ENCODE results near the gene TRNP1.
"Not testable (repeated sequence)": the region's sequence is repeated elsewhere in the genome, so short reads cannot be mapped to it uniquely, and the experiment has no call there.

The TRNP1 gene, protein sequence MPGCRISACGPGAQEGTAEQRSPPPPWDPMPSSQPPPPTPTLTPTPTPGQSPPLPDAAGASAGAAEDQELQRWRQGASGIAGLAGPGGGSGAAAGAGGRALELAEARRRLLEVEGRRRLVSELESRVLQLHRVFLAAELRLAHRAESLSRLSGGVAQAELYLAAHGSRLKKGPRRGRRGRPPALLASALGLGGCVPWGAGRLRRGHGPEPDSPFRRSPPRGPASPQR

DNA sequence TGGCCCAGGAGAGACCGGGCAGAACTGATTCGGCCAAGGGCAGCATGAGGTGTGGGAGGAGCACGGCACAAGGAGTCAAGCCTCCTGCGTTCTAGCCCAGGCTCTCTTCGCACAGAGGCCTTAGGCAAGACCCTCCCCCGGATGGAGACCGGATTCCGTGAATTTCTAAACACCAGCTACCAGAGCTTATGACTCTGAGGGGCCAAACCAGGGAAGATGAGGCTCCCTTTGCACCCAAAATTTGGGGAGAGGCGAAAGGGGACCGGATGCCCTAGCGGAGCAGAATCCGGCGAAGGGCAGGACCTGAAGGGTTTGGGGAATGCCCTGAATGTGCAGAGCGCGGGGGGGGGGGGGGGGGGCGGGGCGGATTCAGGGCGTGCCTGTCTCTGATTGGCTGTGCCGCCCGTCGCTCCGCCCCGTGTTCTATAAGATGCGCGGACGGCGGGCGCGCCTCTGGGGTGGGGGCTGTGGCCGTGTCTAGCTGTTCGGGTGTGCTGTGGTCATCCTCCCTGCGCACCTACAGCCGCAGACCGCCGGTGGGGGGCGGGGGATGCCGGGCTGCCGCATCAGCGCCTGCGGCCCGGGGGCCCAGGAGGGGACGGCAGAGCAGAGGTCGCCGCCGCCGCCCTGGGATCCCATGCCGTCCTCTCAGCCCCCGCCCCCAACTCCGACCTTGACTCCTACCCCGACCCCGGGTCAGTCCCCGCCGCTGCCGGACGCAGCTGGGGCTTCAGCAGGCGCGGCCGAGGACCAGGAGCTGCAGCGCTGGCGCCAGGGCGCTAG lies at the start of gene TRNP1:
Gene TRNP1, plus strand, starts transcription at position 456 of the 783 bp plus-strand sequence. Its CDS starts 95 bp downstream, at position 551.
- DNase-seq (ENCODE audit: low read depth): peak; percentile 56

DNA sequence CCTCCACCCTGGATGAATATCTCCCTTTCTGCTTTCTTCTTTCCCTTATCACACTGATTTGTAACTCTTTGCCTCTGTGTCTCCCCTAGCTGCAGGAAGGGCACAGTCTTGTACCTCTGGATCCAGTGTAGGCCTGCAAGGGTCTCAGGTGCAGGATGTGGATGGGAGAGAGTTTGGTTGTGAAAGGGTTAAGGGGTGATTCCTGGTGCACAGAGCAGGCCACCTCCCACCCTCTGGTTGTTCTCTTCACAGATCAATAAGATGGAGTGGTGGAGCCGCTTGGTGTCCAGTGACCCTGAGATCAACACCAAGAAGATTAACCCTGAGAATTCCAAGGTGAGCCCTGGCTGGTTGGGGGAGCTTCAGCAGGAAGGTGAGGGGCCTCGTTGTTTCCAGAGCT lies 48.4 kb upstream of the TRNP1 start:
- DNase-seq (ENCODE audit: low read depth): no peak

DNA sequence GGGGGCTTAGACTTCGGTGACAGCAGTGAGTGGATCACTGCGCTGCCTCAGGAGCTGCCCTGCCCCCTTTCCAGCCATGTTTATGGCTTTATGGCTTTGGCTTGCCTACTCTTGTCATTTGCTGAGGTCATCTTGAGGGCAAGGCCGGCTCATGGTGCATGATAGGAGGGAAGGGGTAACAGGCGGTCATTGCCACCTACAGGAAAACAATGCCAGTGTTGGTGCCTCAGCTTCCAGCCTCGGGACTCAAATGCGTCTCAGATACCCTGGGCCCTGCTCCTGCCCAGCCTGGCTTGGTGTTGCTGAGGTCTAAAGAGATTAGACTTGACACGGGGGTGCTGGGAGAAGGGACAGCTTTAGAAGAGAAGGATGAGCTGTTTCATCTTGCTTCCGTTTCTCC lies 47.8 kb upstream of the TRNP1 start:
- DNase-seq (ENCODE audit: low read depth): no peak

DNA sequence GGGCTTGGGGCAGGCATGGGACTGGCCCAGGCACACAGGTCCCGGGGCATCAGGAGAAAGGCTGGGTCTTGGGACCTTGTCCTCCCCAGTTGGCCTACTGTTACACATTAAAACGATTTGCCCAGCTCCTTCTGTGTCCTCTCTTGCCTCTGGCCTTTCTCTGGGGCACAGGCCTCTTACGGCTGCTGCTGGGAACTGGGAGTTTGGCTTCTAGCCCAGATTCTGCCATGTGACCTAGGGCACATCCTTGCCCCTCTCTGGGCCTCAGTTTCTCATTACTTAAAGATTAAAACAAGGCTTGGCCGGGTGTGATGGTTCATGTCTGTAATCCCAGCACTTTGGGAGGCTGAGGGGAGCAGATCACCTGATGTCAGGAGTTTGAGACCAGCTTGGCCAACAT lies 47.2 kb upstream of the TRNP1 start:
- no peak for DNase-seq (ENCODE audit: low read depth)

DNA sequence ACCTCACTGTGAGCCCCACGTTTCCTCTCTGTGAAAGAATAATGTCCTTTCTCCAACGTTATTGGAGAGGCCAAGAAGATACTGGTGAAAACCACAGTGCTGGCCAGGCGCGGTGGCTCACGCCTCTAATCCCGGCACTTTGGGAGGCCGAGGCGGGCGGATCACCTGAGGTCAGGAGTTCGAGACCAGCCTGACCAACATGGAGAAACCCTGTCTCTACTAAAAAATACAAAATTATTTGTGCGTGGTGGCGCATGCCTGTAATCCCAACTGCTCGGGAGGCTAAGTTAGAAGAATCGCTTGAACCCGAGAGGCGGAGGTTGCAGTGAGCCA lies 44.8 kb upstream of the TRNP1 start:
- not testable (repeated sequence) for DNase-seq (ENCODE audit: low read depth)

DNA sequence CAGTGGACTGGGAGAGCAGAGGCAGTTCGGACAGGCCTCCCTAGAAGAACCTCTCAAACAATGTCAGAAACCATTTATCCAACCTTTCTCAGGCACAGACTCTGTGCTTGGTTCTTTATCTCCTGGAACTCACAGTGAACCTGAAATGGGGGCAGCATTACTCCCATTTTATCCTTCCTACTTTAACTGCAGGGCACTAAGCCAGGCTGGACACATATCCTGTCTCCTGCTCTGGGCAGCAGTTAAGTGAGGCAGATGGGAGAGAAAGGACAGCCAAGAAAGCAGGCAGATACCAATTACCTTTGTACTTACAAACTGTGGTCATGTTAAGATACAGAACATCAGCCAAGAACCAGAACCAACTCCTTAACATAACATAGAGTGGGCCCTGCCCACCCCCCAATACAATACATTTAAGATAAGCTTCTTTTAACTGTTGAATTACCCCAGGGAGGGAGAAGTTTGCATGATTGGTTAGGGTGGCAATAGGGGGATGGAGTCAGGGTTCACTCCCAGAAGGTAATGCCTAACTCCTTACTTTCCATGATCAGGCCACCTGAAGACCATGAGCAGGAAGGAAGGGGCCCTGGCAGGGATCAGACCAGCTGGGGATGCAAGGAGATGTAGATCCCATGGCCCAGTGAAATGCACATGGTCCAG lies 44.1 kb upstream of the TRNP1 start:
- DNase-seq (ENCODE audit: low read depth): no peak

DNA sequence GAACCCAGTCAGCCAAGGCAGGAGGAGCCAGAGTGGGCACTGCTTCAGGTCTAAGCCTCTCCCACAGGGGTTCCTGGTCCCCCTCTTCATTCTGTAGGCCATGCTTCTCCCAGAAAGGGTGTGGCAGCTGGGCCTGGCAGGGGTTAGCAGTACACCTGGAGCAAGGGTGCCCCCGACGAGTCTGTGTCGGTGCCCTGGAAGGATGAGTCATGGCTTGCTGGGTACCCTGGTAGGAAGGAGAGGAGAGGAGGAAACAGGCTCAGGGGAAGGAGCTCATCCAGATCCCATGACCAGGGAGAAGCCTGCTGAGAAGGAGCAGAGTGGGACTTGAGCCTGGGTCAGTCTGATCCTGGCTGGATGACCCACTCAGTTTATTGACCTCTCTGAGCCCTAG lies 43.6 kb upstream of the TRNP1 start:
- no peak for DNase-seq (ENCODE audit: low read depth)

DNA sequence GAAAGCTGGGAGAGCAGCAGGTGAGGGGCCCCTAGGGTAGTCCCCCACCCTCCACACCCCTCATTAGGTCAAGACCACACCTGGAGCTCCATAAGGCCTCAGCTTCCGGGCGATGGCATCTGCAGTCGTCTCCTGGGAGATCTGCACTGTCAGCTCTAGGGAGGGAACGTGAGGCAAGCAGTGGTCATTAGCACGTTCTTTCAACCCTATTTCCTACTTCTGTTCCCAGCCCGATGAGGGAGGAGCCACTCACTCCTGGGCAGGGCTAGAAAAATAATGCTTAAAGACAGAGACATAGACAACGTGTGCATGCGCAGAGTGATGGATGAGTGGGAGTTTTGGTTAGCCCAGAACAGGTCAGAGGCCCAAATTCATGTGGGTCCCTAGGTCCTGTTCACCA lies 42.9 kb upstream of the TRNP1 start:
- DNase-seq (ENCODE audit: low read depth): no peak

DNA sequence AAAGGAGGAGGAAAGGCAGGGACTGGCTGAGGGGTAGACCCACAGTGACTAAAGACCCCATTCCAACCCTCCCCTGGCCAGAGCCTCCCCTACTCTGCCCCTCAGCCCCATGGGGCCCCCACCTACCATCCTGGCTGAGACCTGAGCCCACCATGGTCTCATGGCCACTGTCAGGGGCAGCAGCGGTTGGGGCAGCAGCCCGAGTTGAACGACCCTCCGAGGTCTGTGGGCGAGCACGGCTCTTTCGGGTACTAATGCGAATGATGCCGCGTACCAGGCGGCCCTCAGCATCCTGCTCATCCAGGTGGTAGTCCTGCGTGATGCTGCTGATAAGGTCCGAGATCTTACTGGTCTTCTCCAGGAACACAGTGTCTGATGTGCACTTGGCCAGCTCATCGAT lies 42.3 kb upstream of the TRNP1 start:
- DNase-seq (ENCODE audit: low read depth): no peak

DNA sequence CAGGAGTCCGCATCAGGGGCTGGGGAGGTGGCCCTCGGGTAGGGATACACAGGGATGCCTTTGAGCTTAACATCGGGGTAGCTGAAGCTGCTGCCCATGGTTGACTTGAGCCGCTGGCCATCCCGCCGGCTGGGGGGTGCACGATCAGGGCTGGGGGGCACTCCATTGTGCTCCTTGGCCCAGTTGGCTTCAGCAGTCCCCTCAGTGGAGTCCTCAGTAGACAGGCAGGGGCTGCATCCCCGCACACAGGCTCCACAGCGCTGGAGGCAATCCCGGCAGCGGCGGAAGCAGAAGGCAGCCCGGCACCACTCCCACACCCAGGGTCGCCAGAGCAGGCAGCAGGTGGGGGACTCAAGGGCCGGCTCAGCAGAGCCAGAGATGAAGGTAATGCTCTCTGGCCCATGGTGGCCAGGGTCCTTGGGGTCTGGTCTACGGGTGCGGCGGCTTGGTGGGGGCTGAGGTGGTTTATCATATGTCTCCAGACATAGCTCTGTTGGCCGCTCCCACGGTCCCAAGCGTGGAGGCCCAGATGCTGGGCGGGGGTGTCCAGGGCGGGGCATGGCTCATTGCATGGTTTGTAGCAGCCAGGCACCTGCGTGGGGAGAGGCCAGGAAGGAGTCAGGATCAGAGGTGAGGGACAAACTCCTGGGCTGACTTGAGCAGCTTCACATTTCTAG lies 41.5 kb upstream of the TRNP1 start:
- no peak for DNase-seq (ENCODE audit: low read depth)

DNA sequence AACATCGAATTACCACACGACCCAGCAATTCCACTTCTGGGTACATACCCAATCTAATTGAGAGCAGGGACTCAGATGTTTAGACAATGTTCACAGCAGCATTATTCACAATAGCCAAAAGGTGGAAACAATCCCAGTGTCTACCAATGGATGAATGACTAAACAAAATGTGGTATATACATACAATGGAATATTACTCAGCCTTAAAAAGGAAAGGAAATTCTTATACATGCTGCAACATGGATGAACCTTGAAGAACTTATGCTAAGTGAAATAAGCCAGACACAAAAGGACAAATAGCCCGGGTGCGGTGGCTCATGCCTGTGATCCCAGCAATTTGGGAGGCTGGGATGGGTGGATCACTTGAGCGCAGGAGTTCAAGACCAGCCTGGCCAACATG lies 40.1 kb upstream of the TRNP1 start:
- DNase-seq (ENCODE audit: low read depth): no peak

DNA sequence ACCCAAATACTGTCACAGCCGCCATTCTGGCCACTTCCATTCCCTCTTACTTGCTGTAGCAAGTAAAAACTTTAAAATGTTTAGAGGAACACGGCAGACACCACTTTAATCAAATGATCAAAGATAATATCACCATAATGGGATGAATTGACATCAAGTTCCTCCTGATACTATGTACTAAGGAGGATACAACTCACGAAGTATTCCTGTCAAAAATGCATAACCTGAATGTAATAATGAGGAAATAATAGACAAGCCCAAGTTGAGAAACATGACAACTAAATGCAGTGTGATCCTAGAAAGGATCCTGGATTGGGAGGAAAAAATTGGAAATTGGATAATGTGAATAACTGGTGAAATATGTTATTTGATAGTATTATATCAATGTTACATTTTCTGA lies 37.2 kb upstream of the TRNP1 start:
- DNase-seq (ENCODE audit: low read depth): no peak

DNA sequence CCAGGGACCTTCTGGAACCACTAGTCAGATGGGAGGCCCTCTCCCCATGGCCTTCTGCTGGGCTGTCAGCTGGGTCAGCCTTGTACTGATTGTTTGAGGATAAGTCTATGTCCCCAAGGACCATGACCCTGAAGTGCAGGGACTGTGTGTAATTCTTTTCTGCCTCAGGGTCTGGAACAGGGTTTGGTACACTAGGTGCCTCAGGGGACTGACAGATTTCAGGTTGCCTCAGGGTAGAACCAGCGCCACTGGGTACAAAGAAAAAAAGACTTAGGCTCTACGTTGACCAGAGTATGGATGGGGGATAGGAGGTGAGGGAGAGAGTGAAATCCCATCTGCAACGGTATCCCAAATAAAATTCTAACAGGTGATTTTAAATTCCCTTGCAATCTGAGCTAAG lies 36.2 kb upstream of the TRNP1 start:
- no peak for DNase-seq (ENCODE audit: low read depth)

DNA sequence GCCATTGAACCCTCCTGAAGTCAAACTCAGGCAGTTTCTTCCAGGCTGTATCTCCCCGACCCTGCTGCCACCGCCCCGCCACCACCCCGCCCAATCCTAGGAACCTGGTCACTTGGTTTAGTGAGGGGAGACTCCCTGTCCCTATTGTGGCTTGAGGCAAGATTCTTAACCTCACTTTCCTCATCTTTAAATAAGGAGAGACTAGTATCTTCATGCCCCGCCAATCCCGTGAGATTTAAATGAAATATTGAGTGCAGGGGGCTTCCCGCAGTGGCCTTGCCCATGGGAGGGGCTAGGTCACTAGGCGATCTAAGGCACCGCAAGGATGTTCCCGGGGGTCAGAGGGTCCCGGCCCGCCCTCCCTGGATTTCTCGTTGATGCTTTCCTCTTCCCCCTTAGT lies 34.2 kb upstream of the TRNP1 start:
- no peak for DNase-seq (ENCODE audit: low read depth)

DNA sequence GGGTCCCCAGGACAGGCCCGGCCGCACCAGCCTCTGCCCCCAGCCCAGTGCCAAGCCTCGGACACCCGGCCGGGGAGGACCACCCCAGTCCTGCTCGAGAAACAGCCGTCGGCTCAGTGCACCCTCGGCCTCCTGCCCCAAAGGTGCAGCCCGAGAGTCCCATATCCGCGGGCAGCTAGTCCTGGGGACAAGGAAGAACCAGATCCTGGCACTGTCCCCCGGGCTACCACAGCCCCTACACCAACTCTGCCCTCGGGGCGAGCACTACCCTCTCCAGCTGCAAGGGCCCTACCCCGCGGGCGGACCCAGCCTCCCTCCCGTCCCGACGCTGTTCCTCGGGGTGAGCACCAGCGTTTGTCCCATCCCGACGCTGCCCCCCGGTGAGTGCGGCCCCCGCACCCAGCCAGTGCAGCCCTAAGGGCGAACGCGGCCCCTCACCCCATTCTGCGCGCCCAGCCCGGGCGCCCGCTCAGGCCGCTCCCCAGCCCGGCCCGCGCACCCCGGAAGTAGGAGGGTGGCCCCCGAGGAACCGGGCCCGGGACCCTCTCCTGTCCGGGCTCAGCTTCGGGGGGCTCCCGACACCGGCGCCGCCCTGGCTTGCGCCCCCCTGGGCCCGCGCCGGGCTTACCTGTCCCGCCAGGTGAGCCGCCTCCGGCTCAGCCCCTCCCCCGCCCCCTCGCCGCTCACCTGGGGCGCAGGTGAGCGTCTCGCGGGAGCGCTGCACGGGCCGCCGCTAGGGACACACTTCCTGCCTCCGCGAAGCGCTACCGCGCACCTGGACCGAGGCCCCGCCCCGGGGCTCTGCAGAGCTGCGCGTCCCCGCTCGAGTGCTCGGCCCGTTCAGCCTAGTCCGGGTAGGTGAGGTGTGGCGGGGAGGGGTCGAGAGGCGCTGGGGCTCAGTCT lies 33.5 kb upstream of the TRNP1 start, which contains the start of gene KDF1:
Gene KDF1, minus strand, starts transcription at position 747 of the 903 bp plus-strand sequence. CDS start 8,088 bp downstream, outside the sequence.
- DNase-seq (ENCODE audit: low read depth): peak; percentile 13

DNA sequence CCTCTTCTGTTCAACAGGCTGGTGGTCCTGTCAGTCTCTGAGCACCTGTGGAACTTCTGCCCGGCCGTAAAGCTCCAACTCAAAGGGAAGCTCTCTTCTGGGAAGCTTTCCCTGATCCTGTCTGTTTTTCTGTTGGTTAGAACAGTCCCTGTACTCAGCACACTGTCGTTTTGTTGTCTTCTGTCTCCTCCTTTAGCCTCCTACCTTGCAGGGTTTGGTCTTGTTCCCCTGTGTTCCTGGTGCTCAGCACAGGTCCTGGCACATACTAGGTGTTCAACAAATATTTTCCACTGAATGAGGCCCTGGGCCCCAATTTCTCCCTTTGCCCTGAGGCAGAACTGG lies 32.9 kb upstream of the TRNP1 start:
- DNase-seq (ENCODE audit: low read depth): no peak

DNA sequence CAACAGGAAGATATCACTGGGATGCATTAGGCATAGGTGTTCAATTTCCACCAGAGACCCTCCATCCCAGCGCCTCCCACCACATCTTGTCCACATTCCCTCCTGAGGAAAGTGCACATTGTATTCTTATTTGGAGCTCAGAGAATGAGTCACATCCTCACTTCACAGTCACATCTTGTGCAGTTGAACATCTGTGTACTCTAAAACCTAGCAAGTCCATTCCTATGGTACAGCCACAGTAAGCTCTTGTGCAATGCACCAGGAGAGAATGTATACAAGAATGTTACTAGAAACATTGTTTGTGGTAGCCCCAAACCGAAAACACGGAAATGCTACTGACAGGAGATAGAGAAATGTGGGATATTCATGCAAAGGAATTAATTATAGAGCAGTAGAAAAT lies 31.7 kb upstream of the TRNP1 start:
- no peak for DNase-seq (ENCODE audit: low read depth)

DNA sequence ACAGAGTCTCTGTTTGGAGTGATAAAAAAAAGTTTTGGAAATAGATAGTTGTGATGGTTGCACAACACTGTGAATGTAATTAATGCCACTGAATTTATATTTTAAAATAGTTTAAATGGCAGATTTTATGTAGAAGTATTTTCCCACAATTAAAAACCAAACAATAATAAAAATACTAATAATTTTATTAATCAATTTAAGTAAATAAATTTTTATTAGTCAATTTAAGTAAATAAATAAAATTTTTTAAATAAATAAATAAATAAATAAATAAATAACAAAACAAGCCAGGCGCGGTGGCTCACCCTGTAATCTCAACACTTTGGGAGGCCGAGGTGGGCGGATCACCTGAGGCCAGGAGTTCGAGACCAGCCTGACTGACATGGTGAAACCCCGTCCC lies 28.3 kb upstream of the TRNP1 start:
- no peak for DNase-seq (ENCODE audit: low read depth)

DNA sequence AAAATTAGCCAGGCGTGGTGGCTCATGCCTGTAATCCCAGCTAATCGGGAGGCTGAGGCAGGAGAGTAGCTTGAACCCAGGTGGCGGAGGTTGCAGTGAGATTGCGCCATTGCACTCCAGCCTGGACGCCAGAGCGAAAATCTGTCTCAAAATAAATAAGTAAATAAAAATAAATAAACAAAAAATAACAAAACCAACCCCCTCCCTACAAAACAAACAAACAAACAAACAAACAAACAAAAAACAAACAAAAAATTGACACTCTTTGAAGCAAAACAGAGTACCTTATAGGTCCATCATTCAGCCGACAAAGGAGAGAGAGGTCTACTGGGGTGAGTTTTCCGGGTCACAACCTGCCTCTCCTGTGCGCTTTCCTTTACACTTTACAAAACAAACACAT lies 27.9 kb upstream of the TRNP1 start:
- no peak for DNase-seq (ENCODE audit: low read depth)

DNA sequence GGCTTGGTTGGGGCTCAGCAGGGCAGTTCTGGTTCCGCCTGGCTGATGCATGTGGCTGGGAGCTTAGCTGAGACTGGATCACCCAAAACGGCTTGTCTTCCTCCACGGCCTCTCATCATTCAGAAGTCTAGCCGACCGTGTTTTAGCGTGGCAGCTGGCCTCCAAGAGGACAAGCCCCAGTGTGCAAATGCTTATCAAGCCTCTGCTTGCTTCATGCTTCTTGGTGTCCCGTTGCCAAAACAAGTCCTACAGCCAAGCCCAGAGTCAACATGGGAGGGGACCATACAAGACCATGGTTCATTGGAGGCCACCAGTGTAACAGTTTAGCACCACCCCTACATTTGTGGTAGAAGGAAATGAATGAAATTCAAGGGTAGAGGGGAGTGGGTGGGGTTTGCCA lies 22.7 kb upstream of the TRNP1 start:
- no peak for DNase-seq (ENCODE audit: low read depth)

DNA sequence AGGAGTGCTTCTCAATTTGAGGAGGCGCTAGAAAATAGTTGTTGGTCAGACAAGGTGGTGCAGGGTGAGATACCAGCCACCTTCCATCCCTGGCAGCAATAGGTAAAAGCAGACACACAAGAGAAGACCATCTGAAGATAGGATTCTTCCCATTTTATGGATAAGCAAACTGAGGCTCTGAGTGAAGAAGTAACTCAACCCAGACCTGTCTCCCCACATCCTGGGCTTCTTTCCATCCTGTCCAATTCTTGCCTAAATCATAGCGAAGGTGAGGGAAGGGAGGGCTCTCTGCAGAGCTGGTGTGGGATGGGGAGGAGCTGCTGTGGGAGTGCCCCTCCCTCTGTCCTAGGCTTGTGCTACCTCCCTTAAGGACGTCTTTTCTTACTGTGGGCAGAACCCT lies 21.9 kb upstream of the TRNP1 start:
- DNase-seq (ENCODE audit: low read depth): no peak

DNA sequence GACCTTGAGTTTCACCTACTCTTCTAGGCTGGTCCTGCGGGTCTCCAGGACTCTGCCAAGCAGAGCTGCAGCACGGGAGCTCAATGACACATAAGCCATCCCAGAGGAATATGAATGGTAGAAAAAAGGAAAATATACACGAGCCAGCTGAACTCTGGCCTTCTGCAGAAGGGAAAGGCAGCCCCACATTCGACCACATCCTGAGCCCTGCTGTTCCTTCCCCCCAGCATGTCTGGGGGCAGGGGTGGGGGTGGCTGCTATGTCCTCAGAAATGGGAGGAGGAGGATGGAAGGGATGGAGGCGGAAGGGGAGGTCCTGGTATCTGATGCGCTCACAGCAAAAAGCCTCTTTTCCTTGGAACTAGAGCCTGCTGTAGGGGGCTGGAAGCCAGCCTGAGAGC lies 21.1 kb upstream of the TRNP1 start:
- no peak for DNase-seq (ENCODE audit: low read depth)

All from stimulated activated CD8-positive, alpha-beta memory T cell treated with anti-CD3 and anti-CD28 coated beads, Interleukin-12 subunit alpha, Interleukin-12 subunit beta, amount 100 ng/mL, for 4 hours (primary cell).